Neural cell (in vitro differentiated cells): ENCODE measurements around the gene ENTREP1. TPM values are rescaled to one million over a fixed set of nuclear protein-coding genes. Genes with fewer than 3 reads are reported as not detected.
"Not testable (repeated sequence)": the region's sequence is repeated elsewhere in the genome, so short reads cannot be mapped to it uniquely, and the experiment has no call there.

Experiments
- H2AFZ ChIP-seq: fragments of 200-600, 300-800 bp; sonication (generic), shearing (Covaris generic); 2 replicates; pipeline ENCODE4 v1.6.0; 2014; ENCODE audit warnings: low read depth, mild to moderate bottlenecking, antibody characterized with exemption, low read length, moderate library complexity
- H3F3A ChIP-seq: fragments of 200-600 bp; shearing (Covaris generic); 2 replicates; pipeline ENCODE4 v1.6.1; 2016; ENCODE audit warnings: mild to moderate bottlenecking, moderate library complexity, mixed read lengths, antibody characterized with exemption, low read length; ENCODE audit not compliant: insufficient read depth, poor library complexity, severe bottlenecking
- H3K27ac ChIP-seq: fragments of 200-600, 300-800 bp; sonication (generic), shearing (Covaris generic); 2 replicates; pipeline ENCODE4 v1.5.1; 2014; ENCODE audit warnings: mild to moderate bottlenecking, low read length, moderate library complexity
- H3K27me3 ChIP-seq: fragments of 300-800, 200-600 bp; sonication (generic), shearing (Covaris generic); 2 replicates; pipeline ENCODE4 v1.6.0; 2014; ENCODE audit warnings: mild to moderate bottlenecking, low read depth, low read length, moderate library complexity; ENCODE audit not compliant: insufficient read depth
- H3K36me3 ChIP-seq: fragments of 300-800, 200-600 bp; sonication (generic), shearing (Covaris generic); 2 replicates; pipeline ENCODE4 v1.5.1; 2014; ENCODE audit warnings: mild to moderate bottlenecking, antibody characterized with exemption, low read length, moderate library complexity; ENCODE audit not compliant: insufficient read depth
- H3K4me2 ChIP-seq: fragments of 300-800, 200-600 bp; sonication (generic), shearing (Covaris generic); 2 replicates; pipeline ENCODE4 v1.6.0; 2014; ENCODE audit warnings: mild to moderate bottlenecking, low read length
- H3K4me3 ChIP-seq: fragments of 300-800, 200-600 bp; sonication (generic), shearing (Covaris generic); 2 replicates; pipeline ENCODE4 v1.5.1; 2014; ENCODE audit warnings: mild to moderate bottlenecking, low read length, moderate library complexity
- H3K79me2 ChIP-seq: fragments of 200-600 bp; shearing (Covaris generic); replicated peaks from 2 replicates; pipeline ENCODE4 v1.6.0; 2014; ENCODE audit warnings: mild to moderate bottlenecking, low read length, moderate library complexity; ENCODE audit not compliant: insufficient read depth
- H3K9ac ChIP-seq: fragments of 300-800, 200-600 bp; sonication (generic), shearing (Covaris generic); 2 replicates; pipeline ENCODE4 v1.6.1; 2016; ENCODE audit warnings: mild to moderate bottlenecking, low read length, mixed read lengths
- H3K9me2 ChIP-seq: fragments of 200-600 bp; shearing (Covaris generic); 2 replicates; pipeline ENCODE4 v1.6.1; 2016; ENCODE audit warnings: mild to moderate bottlenecking, low read length, mixed read lengths; ENCODE audit not compliant: insufficient read depth
- H3K9me3 ChIP-seq: fragments of 200-600, 300-800 bp; sonication (generic), shearing (Covaris generic); 2 replicates; pipeline ENCODE4 v1.6.1; 2016; ENCODE audit warnings: mild to moderate bottlenecking, mixed run types, low read length, moderate library complexity, mixed read lengths
- H4K20me1 ChIP-seq: fragments of 200-600 bp; shearing (Covaris generic); 2 replicates; pipeline ENCODE4 v1.6.1; 2016; ENCODE audit warnings: mild to moderate bottlenecking, mixed run types; ENCODE audit not compliant: insufficient read depth
- EP300 ChIP-seq: fragments of 450-650 bp; conservative IDR thresholded peaks from 2 replicates; pipeline ENCODE4 v1.6.1; 2014; ENCODE audit warnings: antibody characterized with exemption, mild to moderate bottlenecking, moderate library complexity; ENCODE audit not compliant: poor library complexity, severe bottlenecking
- EZH2 ChIP-seq: fragments of 200-600, 300-800 bp; shearing (Covaris generic), sonication (generic); IDR thresholded peaks from 2 replicates; pipeline ENCODE4 v1.6.1; 2014; ENCODE audit warnings: antibody characterized with exemption, low read length, borderline replicate concordance, mild to moderate bottlenecking; ENCODE audit not compliant: insufficient read depth, poor library complexity, severe bottlenecking
- MXI1 ChIP-seq: fragments of 450-650 bp; conservative IDR thresholded peaks from 2 replicates; pipeline ENCODE4 v1.6.1; 2014; ENCODE audit warnings: antibody characterized with exemption, mild to moderate bottlenecking; ENCODE audit not compliant: poor library complexity, severe bottlenecking
- POLR2AphosphoS5 ChIP-seq: IDR thresholded peaks from 2 replicates; pipeline ENCODE4 v1.6.1; 2012
- RAD21 ChIP-seq: fragments of 450-650 bp; conservative IDR thresholded peaks from 2 replicates; pipeline ENCODE4 v1.6.1; 2014; ENCODE audit warnings: antibody characterized with exemption, mild to moderate bottlenecking, moderate library complexity
- REST ChIP-seq: IDR thresholded peaks from 2 replicates; pipeline ENCODE4 v1.6.1; 2012; ENCODE audit warnings: borderline replicate concordance
- SMC3 ChIP-seq: fragments of 450-650 bp; conservative IDR thresholded peaks from 2 replicates; pipeline ENCODE4 v1.6.1; 2014; ENCODE audit warnings: antibody characterized with exemption, mild to moderate bottlenecking, moderate library complexity; ENCODE audit not compliant: poor library complexity
- TAF1 ChIP-seq: IDR thresholded peaks from 2 replicates; pipeline ENCODE4 v1.6.1; 2012; ENCODE audit warnings: low read depth
- polyA plus RNA-seq: library from polyadenylated mRNA; depleted of rRNA; stranded (reverse); fragments of >200 nt; gene quantifications from 2 replicates; pipeline ENCODE4 v1.2.3, GENCODE V29; 2014
- TF ChIP-seq, protein P1 (sequence below): fragments of 450-650 bp; IDR thresholded peaks from 2 replicates; pipeline ENCODE4 v1.5.1; 2014; ENCODE audit warnings: antibody characterized with exemption, mild to moderate bottlenecking, moderate library complexity; ENCODE audit not compliant: poor library complexity, severe bottlenecking

The ENTREP1 gene
- polyA plus RNA-seq, 1 donor from 2014 or later, result 2.0 TPM

- H3K9me2 ChIP-seq, H4K20me1 ChIP-seq, H3F3A ChIP-seq, H3K9me3 ChIP-seq, H3K9ac ChIP-seq, H3K27me3 ChIP-seq, H3K4me3 ChIP-seq, H3K79me2 ChIP-seq, H2AFZ ChIP-seq, H3K27ac ChIP-seq, H3K4me2 ChIP-seq, H3K36me3 ChIP-seq: not testable (repeated sequence)
Observed at GRCh38 chr9:69306895-69307445, 18.0 kb upstream of the ENTREP1 start.

GRCh38 chr9:69307446-69308205 lies 17.4 kb upstream of the ENTREP1 start:
- Histone ChIP-seq H3K9ac (no peak overlapping the region), H3K27me3 (no peaks in the 10 kb centered on the region), H3K9me2 (no peaks in the 10 kb centered on the region), H3F3A (no peaks in the 10 kb centered on the region), H3K9me3 (peaks cover 2% of the 10 kb centered on the region), H3K36me3 (no peaks in the 10 kb centered on the region), H3K4me3 (no peak overlapping the region), H3K4me2 (no peak overlapping the region), H2AFZ (no peak overlapping the region), H3K79me2 (no peaks in the 10 kb centered on the region), H3K27ac (no peak overlapping the region), H4K20me1 (no peaks in the 10 kb centered on the region)
- TF ChIP-seq RAD21 (no peak), MXI1 (no peak), EP300 (no peak), SMC3 (no peak), TAF1 (no peak), POLR2AphosphoS5 (no peak), REST (no peak), EZH2 (no peak)
- TF ChIP-seq, protein P1, sequence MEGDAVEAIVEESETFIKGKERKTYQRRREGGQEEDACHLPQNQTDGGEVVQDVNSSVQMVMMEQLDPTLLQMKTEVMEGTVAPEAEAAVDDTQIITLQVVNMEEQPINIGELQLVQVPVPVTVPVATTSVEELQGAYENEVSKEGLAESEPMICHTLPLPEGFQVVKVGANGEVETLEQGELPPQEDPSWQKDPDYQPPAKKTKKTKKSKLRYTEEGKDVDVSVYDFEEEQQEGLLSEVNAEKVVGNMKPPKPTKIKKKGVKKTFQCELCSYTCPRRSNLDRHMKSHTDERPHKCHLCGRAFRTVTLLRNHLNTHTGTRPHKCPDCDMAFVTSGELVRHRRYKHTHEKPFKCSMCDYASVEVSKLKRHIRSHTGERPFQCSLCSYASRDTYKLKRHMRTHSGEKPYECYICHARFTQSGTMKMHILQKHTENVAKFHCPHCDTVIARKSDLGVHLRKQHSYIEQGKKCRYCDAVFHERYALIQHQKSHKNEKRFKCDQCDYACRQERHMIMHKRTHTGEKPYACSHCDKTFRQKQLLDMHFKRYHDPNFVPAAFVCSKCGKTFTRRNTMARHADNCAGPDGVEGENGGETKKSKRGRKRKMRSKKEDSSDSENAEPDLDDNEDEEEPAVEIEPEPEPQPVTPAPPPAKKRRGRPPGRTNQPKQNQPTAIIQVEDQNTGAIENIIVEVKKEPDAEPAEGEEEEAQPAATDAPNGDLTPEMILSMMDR, result no peak
